HG03432 (cell line): Measurements from ENCODE around the gene HDLBP.

Source experiments
- ATAC-seq: cut with Tn5 transposase; IDR thresholded peaks from one replicate; pipeline ENCODE4 v1.9.1; 2021; ENCODE audit warnings: mild to moderate bottlenecking, moderate library complexity; ENCODE audit not compliant: unreplicated experiment

Gene HDLBP

DNA sequence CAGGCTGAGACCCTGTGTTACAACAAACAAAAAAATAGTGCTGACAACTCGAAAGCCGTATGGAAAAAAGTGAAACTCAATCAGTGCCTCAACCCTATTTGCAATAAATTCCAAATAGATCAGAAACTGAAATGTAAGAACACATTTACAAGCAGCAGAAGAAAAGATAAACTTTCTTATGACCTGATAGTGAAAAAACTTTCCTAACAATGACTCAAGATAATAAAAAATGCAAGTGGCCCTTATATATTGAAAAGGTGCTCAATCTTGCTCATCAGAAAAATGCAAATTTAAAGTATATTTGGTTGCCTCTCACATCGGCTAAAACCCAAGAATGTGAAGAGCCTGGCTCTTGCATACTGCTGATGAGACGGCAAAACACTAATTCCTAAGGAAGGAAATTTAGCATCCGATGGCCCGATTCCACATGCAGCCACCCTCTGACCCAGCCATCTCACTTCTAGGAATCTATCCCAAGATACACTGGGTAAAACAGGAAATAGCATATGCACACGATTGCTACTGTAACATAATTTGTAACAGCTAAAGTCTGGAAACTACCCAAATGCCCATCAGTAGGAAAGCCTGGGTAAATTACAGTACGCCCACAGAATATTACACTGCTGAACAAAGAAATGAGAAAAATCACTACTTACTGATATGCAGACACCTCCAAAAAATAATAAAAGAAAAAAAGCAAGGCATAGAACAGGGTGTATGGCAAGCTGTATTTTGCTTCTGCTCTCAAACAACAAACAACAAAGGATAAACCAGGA lies 56.8 kb downstream of the HDLBP start:
- no peak for ATAC-seq

DNA sequence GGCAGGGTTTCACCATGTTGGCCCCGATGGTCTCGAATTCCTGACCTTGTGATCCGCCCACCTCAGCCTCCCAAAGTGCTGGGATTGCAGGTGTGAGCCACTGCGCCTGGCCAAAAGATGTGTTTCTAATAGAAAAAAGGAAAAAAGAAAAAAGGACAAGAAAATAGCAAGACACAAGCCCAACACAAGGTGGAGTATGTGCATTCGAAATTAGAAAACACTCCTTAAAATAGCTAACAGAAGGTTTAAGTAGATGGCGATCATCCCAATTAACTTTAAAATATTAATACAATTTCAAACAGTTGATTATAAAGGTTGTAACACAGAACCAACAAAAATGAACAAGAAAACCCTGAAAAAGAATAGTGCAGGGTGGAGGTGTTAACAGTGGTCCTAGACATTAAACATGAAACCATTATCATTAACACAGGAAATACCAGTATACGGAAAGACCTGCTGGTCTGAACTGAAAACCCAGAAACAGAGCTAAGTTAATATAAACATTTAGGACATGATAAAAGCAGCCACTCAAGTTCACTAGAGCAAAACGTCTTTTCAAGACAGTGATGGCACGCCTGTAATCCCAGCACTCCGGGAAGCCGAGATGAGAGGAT lies 57.9 kb downstream of the HDLBP start:
- no peak for ATAC-seq

- no peak for ATAC-seq
Observed at GRCh38 chr2:241256168-241256545, 59.3 kb downstream of the HDLBP start.

DNA sequence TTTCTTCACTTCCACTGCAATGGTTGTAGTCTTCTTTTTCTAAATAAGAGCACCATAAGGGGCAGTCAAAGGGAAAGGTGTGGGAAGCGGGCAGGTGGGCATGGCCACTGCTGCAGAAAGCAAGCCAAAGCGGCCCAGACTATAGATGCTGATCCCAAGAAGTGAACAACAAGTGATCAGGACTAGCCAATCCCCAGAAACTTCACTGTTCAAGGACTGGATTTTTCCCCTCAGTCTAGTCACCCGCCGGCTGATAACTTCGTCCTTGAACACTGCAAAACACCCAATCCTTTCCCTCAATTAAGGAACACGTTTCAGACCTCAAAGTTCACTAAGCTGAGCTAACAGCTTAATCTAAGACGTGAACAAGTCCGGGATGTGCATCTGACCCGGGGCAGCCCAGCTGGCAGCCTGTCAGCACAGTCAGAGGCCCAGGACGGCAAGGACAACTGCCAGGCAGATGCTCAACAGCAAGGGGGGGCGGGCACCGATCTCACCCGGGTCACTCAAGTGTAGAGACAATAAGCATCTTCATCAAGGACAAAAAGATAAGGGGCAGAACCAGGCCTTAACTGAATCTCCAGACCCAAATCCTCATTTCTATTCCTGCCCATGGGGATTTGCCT lies 59.8 kb downstream of the HDLBP start:
- ATAC-seq, result no peak

- no peak for ATAC-seq
Observed at GRCh38 chr2:241254904-241255351, 60.5 kb downstream of the HDLBP start.

DNA sequence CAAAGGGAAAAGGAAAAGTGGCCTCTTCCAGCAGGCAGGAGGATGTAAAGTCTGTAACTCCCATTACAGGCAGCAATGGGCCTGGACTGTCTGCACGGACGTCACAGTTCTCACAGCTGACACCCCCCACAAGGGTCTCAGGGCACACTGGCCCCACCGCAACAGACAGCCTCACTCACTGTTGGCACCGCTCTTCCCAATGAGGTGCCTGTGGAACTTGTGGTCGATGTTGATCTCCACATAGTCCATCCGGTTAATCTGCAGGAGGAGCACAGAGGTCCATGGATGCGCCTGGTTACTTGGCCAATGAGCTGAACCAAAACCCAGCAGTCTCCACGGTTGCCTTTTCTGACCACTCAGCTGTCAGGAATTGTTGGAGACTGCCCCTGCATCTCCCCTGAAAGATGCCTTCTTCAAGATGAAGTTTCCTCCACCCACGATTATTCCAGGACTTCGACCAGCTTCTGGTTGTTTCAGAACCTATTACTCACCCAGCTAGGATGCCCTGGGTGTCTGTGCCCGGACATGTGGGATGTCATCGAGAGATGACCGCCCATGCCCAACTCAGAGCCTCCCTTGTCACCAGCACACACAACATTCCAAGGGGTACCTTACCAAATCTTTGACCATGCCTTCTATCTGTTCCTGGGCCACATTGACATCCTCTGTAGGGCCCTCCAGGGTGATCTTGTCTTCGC lies 62.5 kb downstream of the HDLBP start:
- no peak for ATAC-seq

GRCh38 chr2:241249654-241250053 lies 65.8 kb downstream of the HDLBP start:
- no peak for ATAC-seq

DNA sequence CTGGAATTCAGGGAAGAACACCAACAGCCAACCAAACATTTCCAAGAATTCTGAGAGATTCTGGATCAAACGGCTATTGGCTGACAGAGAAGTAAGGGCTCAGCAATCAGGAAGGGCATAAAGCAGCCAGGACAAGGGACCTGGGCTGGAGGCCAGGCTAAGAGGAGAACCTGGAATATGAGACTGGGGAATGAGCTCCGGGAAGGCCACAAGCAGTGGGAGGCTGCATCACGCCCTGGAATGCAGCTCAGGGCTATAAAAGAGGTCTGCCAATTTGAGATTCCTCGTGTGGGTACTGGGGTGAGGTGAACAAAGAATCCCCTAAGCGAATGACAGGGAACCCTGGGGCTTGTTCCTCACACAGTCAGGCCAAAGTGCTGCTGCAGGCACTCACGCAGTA lies 66.6 kb downstream of the HDLBP start:
- no peak for ATAC-seq

GRCh38 chr2:241248289-241248688 lies 67.2 kb downstream of the HDLBP start:
- ATAC-seq, result no peak

DNA sequence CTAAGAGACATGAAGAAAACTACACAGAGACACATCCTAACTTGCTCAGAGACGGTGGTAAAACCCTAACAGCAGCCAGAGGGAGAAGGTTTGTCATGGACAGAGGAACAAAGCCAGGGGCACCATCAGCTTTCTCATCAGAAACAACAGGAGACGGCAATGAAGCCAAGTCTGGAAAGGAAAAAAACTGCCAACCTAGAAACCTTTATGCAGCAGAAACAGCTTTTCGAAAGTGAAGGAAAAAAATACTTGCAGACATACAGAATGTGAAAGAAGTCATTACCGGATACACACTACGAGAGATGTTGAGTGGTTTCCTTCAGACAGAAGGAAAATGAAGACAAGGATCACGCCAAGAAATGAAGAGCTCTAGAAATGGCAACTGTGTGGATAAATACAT lies 71.1 kb downstream of the HDLBP start:
- ATAC-seq, result no peak

- no peak for ATAC-seq
Observed at GRCh38 chr2:241242306-241242705, 73.2 kb downstream of the HDLBP start.

- no peak for ATAC-seq
Observed at GRCh38 chr2:241241669-241242068, 73.8 kb downstream of the HDLBP start.

DNA sequence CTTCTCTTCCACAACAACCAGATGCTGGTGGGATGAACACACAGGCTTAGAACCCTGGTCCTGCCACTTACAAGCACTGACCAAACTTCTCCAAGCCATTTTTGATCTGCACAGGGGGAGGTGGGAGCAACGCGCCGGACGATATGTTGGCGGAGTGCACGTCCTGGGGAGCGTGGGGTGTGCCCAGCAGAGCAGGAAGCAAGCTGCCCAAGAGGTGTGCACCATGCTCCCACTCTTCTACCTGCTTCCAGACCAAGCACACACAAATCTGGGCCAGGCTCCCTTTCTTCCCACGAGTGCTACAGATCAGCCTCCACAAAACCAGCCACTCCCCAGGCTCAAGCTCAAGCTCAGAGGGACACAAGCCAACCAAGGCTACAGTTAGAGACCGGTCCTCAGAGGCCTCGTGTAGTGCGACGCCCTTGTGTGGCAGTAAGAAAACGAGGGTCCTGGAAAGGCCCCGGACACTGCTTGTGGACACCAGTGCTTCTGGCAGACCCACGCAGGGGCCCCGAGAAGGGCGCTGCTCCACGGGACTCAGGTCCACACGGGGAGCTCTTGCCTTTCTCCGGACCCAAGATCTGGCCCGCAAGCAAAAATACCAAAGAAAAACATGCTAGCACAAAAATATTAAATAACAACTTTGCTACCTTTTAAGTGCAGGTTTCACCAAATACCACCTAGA lies 75.0 kb downstream of the HDLBP start:
- no peak for ATAC-seq

DNA sequence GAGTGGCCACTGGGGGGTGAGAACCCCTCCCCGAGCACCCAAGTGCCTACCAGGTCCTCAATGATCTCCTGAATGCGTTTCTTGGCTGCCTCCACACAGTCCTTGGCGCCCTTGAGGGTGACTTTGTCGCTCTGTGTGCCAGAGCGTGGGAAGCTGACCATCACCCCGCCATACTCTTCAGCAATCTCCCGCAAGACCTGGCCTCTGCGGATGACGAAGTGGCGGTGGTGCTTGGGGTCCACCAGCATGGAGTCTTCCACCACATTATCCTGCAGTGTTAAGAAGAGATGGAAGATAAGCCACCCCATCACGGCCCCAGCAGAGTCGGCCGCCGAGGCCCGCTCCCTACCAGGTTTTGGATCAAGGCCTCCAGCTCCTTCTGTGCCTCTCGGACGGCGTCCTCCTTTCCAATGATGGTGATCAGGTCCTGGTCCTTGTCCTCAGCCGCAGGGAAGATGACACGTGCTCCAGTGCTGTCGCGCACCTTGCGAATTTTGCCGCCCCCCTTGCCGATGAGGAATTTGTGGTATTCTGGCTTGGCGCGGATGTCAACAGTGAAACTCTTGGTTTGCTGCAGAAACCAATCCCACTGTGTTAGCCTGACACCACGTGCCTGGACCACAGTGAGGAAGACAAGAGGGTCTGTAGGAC lies 75.8 kb downstream of the HDLBP start:
- no peak for ATAC-seq

DNA sequence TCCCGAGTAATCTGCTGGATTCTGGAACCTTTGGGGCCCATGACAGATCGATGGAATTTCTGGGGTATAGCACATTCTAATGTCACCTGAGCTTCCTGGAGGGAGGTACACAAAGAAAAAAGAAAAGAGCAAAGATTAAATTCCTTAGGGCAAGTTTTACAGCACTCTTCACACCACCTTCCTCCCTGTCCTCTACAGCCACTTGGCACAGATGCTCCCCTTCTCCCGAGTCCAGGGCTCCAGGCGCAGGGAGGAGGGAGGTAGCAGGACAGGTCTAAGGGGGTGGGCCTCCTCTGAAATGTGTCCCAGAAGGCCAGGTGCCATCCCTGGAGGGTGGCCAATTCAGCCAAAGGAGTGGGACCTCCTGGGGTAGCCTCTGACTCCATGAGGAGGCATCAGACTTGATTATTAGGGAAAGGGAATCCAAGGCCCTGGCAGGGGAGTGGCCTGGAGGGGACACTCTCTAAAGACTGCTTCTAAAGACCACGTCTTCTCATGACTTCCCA lies 76.7 kb downstream of the HDLBP start:
- no peak for ATAC-seq

GRCh38 chr2:241237949-241238371 lies 77.5 kb downstream of the HDLBP start:
- no peak for ATAC-seq

- no peak for ATAC-seq
Observed at GRCh38 chr2:241237047-241237446, 78.4 kb downstream of the HDLBP start.

DNA sequence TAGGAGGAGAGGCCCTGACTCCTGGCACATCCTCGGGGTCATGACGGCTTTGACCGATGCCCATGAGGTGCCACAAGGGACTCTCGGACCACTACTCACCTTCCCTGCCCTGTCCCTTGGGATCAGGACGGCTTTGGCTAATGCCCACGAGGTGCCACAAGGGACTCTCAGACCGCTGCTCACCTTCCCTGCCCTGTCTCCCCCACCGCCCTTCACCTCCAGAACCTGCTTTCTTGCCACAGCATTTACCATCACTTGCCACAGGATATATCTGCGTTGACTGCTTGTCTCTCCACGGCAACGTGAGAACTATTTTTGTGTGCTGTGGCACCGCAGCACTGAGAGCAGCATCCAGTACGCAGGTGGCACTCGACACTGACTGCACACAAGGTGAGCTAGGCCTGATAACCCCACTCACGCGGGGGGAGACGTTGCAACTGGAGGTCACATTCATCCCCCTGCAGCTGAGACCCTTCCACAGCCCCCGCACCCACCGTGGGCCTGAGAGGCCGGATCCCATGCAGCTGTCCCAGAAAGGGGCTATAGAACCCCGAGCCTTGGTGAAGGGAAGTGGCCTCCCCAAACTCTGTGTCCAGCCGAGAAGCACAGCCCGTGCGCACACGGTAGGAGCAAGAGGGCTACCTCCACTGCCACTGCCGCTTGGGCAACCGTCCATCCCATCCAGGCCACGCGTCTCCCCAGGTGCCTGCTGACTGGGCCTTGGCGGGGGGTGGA lies 79.4 kb downstream of the HDLBP start:
- no peak for ATAC-seq

- ATAC-seq, result no peak
Observed at GRCh38 chr2:241234962-241235740, 80.3 kb downstream of the HDLBP start.
